Activated CD8-positive, alpha-beta memory T cell treated with anti-CD3 and anti-CD28 coated beads for 36 hours (primary cell): ENCODE results near the gene RTF2. TPM values are rescaled to one million over a fixed set of nuclear protein-coding genes. Genes with fewer than 3 reads are reported as not detected.

Experiments
- CTCF ChIA-PET: fragments of 350-600 bp; sonication (Branson Sonifier 250); formaldehyde crosslinking; loops from one replicate; lab custom pipeline; 2021; ENCODE audit warnings: antibody characterized with exemption; lab: Charles Lee
- POLR2A ChIA-PET: fragments of 350-600 bp; sonication (Branson Sonifier 250); formaldehyde crosslinking; loops from one replicate; lab custom pipeline; 2021; ENCODE audit warnings: antibody characterized with exemption; lab: Charles Lee
- total RNA-seq, 2 experiments: library from RNA; stranded (reverse); gene quantifications; one replicate each; pipeline ENCODE4 v1.2.3, GENCODE V29; 2021

The RTF2 gene
- total RNA-seq, 2 experiments from 2014 or later: 78.2 to 79.7 TPM

DNA sequence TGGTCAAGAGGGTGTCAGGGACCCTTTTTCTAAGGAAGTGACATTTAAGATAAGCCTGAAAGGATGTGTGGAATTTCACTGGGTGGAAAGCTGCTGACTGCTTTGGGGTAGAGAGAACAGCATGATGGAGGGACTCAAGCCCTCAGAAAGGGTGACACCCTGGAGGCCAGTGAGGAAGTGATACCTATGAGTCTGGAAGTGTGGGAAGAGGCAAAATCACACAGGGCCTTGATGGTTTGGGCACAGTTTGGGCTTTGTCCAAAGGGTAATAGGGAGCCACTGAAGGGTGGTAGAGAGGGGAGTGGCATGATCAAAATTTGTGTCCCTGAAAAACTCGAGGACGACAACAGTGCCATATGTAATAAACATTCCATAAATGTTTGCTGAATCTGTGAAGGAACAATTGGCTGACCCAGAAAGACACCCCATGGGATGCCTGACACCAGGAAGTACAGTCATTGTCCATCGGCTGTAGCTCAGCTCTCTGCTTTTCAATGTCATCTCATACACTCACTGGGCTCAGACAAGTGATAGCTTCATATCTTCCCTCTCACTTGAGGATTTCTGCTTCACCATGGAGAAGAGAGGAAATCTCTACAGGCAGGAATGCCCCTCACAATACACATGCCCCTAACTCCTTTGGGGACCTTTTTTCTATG lies 35.1 kb upstream of the RTF2 start:
- ChIA-PET CTCF (interaction anchor here (1.0 to 1.3 kb wide), 2 partner anchors 11 to 18 kb away, joined by 3 read pairs; no protein-coding TSS in a partner anchor), POLR2A (no interaction called here)

DNA sequence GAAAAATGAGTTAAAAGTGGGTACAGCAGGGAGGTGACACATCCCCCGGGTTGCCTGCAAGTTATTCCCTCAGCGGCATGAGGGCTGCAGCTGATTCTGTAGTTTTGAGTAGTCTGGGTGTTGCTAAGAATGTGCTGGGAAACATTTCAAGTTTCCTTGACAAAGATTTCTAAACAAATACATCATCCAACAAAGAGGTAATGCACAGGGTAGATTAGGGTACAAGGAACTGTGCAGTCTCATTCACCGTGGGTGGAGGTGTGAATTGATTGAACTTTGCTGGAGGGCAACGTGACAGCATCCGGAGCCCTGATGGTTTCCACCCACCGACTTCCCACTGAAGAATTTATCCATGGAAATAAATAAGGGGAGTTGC lies 34.6 kb upstream of the RTF2 start:
- CTCF ChIA-PET: interaction anchor here (1.0 to 1.3 kb wide), 2 partner anchors 12 to 18 kb away, joined by 3 read pairs; no protein-coding TSS in a partner anchor
- POLR2A ChIA-PET: interaction anchor here (0.6 kb wide), 2 partner anchors 96 to 538 kb away, joined by 3 to 4 read pairs; no protein-coding TSS in a partner anchor

DNA sequence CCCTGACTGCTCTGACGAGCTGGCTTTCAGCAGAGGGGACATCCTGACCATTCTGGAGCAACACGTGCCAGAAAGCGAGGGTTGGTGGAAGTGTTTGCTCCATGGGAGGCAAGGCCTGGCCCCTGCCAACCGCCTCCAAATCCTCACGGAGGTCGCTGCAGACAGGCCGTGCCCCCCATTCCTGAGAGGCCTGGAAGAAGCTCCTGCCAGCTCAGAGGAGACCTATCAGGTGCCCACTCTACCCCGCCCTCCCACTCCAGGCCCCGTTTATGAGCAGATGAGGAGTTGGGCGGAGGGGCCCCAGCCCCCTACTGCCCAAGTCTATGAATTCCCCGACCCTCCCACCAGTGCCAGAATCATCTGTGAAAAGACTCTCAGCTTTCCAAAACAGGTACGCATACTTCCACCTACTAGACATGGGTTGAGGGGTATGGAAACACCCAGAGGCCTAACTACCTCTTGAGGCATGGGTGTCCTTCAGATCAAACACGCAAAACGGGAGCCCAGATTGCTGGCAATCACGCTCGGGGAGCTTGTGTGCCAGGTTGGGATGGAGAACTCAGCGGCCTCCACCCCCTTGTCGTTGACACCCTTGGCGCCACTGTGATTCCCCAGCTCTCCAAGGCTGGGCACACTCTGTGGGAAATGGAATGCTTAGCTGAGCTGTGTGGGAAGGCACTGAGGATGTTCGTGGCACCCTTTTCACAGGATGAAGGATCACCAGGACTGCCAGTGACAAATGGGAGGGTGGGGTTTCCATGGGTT lies 31.0 kb upstream of the RTF2 start:
- ChIA-PET POLR2A (no interaction called here), CTCF (no interaction called here)

DNA sequence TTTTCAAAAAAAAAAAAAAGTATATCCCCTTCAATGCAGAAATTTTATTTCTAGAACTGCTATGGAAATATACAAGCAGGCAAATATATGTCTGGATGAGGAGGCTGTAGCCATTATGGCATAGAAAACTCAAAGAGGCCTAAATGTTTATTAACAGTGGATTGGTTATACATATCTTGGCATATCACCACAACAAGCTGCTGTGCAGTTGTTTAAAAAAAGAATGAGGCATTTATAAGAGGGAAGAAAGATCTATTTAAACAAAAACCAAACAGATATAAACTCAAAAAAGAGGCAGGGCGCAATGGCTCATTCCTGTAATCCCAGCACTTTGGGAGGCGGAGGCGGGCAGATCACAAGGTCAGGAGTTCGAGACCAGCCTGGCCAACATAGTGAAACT lies 30.1 kb upstream of the RTF2 start:
- ChIA-PET POLR2A (no interaction called here), CTCF (interaction anchor here (1.6 kb wide), 1 partner anchor 26 kb away, joined by 4 read pairs; the partner anchor contains the start of gene CASS4)

DNA sequence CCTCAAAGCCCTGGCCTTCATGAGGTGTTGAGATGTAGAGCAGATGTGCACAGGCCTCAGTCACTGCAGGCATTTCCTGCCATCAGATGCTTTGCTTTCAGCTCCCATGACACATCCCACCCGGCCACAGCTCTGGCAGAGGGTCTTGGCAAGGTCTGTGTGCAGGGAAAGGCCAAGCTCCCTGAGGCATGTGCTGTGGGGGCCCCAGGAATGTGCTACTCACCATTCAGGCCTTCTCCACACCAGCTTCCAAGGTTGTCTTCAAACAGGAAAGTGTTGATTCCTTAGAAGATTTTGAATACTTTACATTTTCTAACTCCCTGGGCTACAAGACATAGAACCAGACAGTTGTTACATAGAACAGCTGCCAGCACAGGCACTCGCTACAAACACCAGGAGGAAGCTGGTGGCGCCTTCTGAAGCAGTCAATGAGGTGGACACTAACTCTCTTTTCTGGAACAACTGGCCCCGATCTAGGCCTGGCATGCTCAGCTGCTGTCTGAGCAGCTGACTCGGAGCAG lies 28.6 kb upstream of the RTF2 start:
- POLR2A ChIA-PET: interaction anchor here (0.6 to 1.3 kb wide), 2 partner anchors 12 to 24 kb away, joined by 3 to 4 read pairs; no protein-coding TSS in a partner anchor

DNA sequence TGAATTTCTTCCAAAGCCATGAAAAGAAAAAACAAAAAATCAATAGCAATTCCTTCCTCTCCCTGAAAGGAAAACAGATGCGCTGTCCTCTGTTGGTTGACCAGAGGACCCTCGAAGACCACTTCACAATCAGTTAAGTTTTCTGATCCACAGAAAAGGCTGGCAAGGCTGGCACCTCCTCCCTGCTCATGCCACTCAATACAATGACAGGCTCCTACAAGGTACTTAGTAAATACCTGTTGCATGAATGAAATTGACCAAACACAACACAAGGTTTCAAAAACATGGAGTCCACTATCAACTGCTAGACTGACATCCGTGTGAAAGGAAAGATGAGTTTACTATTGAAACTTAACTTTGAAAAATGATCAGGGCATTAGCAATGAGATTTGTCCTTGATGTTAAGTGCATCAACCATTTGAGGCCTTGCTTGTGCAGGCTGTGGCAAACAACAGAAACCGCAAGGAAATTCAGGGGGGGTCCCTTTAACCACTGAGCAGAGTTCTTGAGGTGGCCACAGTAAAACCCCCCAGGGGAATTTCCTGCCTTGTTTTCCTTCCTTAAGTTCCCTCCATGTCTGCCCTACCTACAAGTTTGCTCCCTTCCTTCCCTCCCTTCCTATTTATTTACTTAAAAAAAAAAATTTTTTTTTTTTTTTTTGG lies 27.9 kb upstream of the RTF2 start:
- CTCF ChIA-PET: no interaction called here
- POLR2A ChIA-PET: interaction anchor here (0.6 to 0.7 kb wide), 2 partner anchors 11 to 18 kb away, joined by 3 to 4 read pairs; no protein-coding TSS in a partner anchor

More for the DNA sequence above, 28.6 kb upstream of the RTF2 start:
- CTCF ChIA-PET: interaction anchor here (1.6 kb wide), 1 partner anchor 28 kb away, joined by 4 read pairs; the partner anchor contains the start of gene CASS4

DNA sequence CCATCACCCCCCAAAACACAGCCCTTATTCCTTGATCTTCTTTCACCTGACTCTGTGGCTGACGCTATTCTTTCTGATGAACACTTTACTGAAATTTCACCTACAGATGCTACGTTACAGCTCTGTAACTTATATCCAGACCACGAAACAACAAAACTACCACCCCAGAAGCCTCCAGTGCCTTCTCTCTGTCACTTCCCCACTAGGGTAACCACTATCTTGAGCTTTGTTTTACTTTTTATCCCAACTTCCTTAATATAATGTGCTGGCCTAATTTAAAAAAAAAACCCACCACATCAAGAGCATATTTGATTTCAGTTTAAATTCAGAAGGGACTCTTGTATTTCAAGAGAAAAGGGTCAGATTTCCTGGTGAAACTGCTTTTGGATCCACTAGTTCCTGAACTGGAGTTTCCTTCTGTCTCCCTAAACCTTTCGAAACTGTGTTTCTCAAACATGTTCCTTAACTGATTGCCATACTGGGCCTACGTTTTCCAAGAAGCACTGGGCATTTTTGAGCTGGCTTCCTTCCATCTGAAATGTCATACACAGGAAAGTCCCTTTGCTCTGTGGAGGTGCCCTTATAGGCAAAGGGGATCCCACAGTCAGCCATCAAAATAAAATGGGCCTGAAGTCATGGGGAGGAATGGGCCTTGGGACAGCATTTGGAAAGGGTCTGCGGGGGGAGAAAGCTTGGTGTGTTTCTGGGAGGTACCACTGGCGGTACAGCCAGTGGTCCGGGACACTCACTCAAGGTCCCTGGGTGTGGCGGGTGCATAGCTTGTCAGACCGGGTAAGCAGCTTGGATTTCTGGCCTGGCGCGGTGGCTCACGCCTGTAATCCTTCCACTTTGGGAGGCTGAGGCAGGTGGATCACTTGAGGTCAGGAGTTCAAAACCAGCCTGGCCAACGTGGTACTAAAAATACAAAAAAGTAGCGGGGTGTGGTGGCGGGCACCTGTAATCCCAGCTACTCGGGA lies 25.8 kb upstream of the RTF2 start:
- POLR2A ChIA-PET: interaction anchor here (0.9 kb wide), 1 partner anchor 1946 kb away, joined by 3 read pairs; no protein-coding TSS in a partner anchor
- CTCF ChIA-PET: interaction anchor here (1.4 kb wide), 3 partner anchors 24 to 47 kb away, joined by 3 to 6 read pairs (median 4); no protein-coding TSS in a partner anchor

DNA sequence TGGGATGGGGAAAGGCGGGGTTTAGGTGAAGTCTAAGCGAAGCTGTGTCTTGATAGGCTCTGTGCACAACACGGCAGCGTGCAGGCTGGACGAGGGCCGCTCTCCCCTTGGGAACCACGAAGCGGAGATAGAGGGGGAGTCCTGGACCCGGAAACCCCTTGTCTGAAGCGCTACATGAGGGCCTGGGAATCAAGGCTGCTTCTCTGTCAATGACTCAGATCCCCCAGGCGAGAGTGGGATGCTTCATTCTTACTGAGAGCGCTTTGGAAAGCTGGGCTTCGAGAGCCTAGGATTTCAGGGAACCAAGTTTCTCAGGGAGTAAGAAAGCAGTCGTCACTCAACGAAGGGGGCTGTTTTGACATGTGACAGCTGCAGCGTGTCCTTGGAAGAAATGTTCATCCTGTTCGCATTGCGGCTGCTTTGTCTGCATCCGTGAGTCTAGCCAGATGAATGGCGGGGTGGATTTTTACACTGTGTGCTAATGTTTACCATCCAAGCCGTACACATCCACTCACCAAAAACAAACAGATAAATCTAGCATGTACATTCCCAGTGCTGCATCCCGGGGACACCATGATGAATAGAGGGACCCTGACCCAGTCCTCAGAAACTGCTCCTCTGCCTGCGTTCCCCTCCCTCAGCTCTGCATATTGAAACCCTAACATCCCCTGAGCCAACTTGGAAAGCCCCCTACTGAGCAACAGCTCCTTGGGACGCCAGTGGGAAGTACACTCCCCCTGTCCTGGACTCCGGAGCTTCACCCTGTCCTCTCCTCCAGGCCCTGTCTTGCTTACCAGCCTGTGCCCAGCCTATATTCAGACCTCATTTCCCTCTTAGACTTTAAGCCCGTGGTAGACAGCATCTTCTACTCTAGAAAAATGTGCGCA lies 24.5 kb upstream of the RTF2 start:
- CTCF ChIA-PET: interaction anchor here (1.4 kb wide), 1 partner anchor 29 kb away, joined by 4 read pairs; no protein-coding TSS in a partner anchor
- POLR2A ChIA-PET: no interaction called here

DNA sequence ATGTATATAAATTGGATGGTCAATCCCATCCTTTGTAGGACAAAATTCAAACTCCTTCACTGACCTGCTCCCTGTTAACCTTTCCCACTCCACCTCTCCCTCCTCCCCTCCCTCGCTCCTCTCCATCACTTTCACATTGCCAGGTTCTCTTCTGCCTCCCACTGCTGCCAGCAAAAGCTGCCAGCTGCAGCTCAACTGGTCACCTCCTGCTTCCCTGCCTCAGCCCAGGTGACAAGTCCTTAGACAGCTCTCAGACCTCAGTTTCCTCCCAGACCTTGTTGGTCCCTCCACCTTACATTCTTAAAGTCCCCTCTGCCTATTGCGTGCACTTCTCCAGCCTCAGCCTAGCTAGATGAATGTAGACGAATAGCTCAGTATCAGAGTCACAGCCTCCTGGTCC lies 23.3 kb upstream of the RTF2 start:
- POLR2A ChIA-PET: no interaction called here
- CTCF ChIA-PET: no interaction called here

DNA sequence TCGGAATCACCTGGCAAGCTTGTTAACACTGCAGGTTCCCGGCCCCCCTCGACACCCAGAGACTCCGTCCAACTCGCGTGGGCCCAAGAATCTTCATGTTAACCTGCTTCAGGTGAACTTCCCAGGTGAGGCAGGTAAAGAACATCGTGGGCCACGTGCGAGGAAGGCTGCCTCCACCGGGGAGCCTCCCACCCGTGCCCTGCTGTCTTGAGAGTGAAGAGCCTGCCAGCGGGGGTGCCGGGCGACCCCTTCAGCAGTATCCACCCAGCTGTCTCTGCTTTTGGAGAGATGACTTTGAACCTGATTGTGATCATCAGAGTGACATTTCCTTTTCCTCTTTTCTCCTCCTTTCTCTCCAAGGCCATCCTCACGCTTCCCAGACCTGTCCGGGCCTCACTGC lies 22.9 kb upstream of the RTF2 start:
- CTCF ChIA-PET: no interaction called here
- POLR2A ChIA-PET: no interaction called here

DNA sequence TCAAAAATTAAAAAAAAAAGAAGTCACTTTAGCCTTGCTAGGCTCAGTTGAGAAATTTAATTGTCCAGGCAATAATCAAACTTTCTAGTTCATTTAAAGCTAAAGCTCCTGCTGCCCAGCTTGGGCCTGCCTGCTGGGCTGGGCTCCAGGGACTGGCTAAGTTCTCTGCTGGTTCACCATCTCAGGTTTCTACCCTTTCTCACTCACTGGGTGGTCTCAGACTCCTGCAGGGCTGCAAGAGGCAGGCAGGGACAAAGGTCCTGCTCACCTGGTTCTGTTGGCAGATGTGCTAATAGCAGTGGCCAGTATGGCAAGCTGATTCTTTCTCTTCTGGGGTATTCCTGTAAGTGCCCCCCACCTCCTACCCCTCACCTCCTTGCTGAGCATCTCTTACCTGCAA lies 21.2 kb upstream of the RTF2 start:
- POLR2A ChIA-PET: no interaction called here
- CTCF ChIA-PET: interaction anchor here (0.7 to 1.2 kb wide), 2 partner anchors 24 to 73 kb away, joined by 3 read pairs; no protein-coding TSS in a partner anchor

DNA sequence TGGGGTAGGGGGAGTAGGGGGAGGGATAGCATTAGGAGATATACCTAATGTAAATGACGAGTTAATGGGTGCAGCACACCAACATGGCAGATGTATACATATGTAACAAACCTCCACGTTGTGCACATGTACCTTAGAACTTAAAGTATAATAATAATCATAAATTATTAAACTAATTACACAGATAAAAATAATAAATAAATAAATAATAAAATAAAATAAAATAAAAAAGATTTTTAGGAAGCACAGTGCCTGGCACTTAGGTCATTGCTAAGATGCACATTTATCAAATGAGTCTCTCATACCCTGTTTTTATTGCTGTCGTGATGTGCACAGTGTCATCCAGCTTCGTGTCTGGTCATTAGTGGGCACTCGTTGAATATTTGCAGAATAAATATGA lies 19.0 kb upstream of the RTF2 start:
- POLR2A ChIA-PET: no interaction called here
- CTCF ChIA-PET: no interaction called here

DNA sequence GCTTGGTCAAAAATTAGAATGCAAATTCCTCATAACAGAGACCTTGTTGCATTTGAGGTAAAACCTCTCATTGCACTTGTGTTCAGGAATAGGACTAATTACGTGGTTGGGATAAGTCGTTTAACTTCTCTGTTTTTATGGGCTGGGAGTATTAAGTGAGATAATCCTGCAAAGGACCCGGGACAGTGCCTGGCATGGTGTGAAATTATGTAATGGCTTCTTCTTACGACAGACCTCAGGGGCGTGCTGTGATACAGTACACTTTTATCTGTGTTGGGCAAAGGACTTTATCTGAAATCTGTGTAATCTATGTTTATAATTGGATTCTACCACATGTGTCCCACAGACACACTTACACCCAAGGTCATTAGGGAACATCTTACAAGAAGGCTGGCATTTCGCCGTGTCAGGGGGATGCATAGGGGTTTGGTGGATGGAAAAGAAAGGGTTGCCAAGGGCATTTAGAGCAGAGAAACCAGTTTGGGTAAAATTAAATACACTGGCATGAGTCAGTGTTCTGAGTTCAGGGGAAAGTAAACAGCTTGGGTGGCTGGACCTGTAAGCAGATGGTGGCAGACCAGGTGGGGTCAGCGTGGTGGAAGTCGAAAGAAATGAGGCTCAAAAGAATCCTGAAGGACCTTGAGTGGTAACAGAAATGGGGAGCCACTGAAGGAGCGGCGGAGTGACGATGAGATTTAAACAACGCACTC lies 17.2 kb upstream of the RTF2 start:
- CTCF ChIA-PET: no interaction called here
- POLR2A ChIA-PET: interaction anchor here (0.7 kb wide), 1 partner anchor 11 kb away, joined by 3 read pairs; no protein-coding TSS in a partner anchor

DNA sequence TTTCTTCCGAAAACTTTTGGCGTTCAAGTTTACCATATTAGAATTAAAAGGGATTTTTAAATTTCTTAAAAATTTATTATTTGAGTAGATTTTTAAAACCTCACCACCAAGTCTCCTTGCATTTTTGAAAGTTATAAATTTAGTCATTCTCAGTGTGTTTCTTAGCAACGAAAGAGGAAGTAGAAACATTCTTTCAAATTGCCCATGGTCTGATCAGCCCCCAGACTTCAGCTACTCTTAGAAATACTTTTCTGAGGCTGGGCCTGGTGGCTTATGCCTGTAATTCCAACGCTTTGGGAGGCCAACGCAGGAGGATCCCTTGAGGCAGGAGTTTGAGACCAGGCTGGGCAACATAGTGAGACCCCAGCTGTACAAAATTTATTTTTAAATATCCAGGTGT lies 15.1 kb upstream of the RTF2 start:
- POLR2A ChIA-PET: no interaction called here

DNA sequence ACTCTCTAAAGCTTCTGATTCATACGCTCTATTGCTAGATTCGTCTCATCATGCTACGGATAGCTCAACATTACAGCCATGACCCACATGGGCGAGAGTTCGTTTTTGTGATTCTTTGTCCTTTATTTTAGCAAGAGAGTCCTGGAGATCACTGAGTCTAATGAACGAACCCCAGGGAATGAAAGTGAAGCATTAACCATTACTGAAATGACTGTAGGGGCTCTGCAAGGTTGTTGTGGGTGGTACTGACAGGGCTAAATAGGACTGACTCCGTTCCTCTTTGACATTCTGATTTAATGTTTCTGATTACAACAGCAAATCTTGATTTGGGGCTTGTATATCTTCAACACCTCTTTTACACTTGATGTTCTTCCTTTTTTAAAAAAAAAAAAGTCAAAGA lies 13.7 kb upstream of the RTF2 start:
- CTCF ChIA-PET: no interaction called here
- POLR2A ChIA-PET: no interaction called here

More for the DNA sequence above, 15.1 kb upstream of the RTF2 start:
- CTCF ChIA-PET: no interaction called here

DNA sequence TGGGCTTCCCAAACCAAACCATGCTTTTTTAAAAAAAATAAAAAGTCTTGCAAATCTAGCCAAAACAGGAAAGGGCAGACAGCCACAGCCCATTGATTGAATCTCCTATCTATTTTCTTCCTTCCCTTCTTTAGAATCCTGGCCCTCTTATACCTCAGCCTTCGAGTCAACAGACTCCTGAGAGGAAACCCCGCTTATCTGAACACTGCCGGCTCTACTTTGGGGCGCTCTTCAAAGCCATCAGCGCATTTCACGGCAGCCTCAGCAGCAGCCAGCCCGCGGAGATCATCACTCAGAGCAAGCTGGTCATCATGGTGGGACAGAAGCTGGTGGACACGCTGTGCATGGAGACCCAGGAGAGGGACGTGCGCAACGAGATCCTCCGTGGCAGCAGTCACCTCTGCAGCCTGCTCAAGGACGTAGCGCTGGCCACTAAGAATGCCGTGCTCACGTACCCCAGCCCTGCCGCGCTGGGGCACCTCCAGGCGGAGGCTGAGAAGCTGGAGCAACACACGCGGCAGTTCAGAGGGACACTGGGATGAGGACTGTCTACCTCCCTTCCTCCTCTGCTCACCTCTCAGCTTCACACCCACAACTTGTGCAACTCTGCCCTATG lies 10.1 kb upstream of the RTF2 start:
- ChIA-PET CTCF (interaction anchor here (1.2 kb wide), 1 partner anchor 61 kb away, joined by 3 read pairs; no protein-coding TSS in a partner anchor), POLR2A (interaction anchor here (0.6 kb wide), 1 partner anchor 17 kb away, joined by 4 read pairs; no protein-coding TSS in a partner anchor)
